Measurements from ENCODE around the gene FCHSD2.

- TF ChIP-seq HDAC6 (IDR thresholded peaks at IDR 0.05; ENCODE audit: low read depth, low read length) (no peak), POLR2AphosphoS5 (IDR thresholded peaks at IDR 0.05; ENCODE audit: control insufficient read depth, insufficient read depth, low read depth, low read length) (no peak), HINFP (tag; conservative IDR thresholded peaks at IDR 0.05; ENCODE audit: low read depth) (no peak), POU5F1 (IDR thresholded peaks at IDR 0.05; ENCODE audit: borderline replicate concordance, low read depth, low read length, partially characterized antibody) (no peak), E2F5 (CRISPR knock-in tag; IDR thresholded peaks at IDR 0.05) (no peak), POLR2A (conservative IDR thresholded peaks at IDR 0.05) (no peak), SUPT5H (IDR thresholded peaks at IDR 0.05) (no peak), FOXJ3 (CRISPR knock-in tag; IDR thresholded peaks at IDR 0.05) (no peak), ZNF384 (IDR thresholded peaks at IDR 0.05; ENCODE audit: low read depth, low read length) (no peak), CTCF (IDR thresholded peaks at IDR 0.05 in 2 of 3, conservative IDR thresholded peaks at IDR 0.05 in 1 of 3; ENCODE audit: insufficient read depth in 2 of 3, low read depth in 1 of 3, low read length in 3 of 3) (no peak), ZNF639 (CRISPR knock-in tag; conservative IDR thresholded peaks at IDR 0.05 in 1 of 2, IDR thresholded peaks at IDR 0.05 in 1 of 2) (no peak), HMBOX1 (IDR thresholded peaks at IDR 0.05) (no peak), KDM4B (IDR thresholded peaks at IDR 0.05; ENCODE audit: borderline replicate concordance in 2 of 2, low read depth in 1 of 2) (no peak), MTA1 (IDR thresholded peaks at IDR 0.05; ENCODE audit: borderline replicate concordance) (no peak)
Measured at GRCh38 chr11:72864702-72865655, 277.1 kb downstream of the FCHSD2 start.

Measured in K562 (cell line).